Left ventricle myocardium superior (tissue), 1 donor: Measurements from ENCODE around the gene NSUN2. TPM values are rescaled to one million over a fixed set of nuclear protein-coding genes. Genes with fewer than 3 reads are reported as not detected.
"Not testable (repeated sequence)": the region's sequence is repeated elsewhere in the genome, so short reads cannot be mapped to it uniquely, and the experiment has no call there.

Experiments
- ATAC-seq: fragments of 200-7000 bp; cut with Tn5 transposase; one replicate; pipeline ENCODE4 v1.9.1; 2020; ENCODE audit warnings: mild to moderate bottlenecking, moderate library complexity
- DNase-seq: peaks from one replicate; pipeline ENCODE4 v3.0.0-alpha.2; 2020
- intact Hi-C: fragments of 100-400 bp; cut with micrococcal nuclease; formaldehyde crosslinking; loops from one replicate; pipeline ENCODE4 v1.11.0; 2022
- total RNA-seq: library from RNA; stranded (reverse); fragmentation: NEBNext Ultra II Directional; extraction: Animal tissue kit (Norgen Biotek cat#: 25700); gene quantifications from one replicate; pipeline ENCODE4 v1.2.1, GENCODE V29; 2021
- donor health status: DM: no; HTN: yes; CAD: no; lungs with severe emphysema.

Gene NSUN2
- total RNA-seq, 1 donor from 2014 or later = 33.5 TPM

DNA sequence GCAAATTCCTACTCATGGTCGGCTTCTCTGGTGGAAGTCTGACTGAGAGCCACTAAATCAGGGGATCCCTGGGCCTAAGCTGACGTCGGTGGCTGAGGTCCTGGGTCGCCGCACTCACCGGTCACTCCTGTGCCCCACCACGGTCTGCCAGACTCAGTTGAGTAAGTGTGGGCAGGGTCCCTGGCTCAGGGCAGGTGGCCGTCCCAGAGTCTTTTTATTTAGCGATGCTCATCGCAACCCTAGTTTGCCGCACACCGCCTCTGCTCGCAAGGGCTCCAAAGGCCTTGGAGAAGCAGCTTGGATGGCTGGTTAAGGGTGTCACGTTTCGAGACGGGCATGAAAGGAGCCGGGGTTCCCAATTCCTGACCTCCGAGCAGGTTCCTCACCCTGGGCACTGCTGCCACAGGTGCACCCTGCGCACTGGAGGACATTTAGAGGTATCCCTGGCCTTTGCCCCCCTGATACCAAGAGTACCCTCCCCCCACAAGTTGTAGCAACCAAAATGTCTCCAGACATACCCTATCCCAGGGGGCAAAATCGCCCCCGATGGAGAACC is 59.9 kb downstream of the NSUN2 start:
- DNase-seq = no peak
- intact Hi-C loops = no loop called here
- ATAC-seq = no peak

GRCh38 chr5:6572086-6572824 is 60.6 kb downstream of the NSUN2 start:
- intact Hi-C loops = no loop called here
- no peak for DNase-seq
- ATAC-seq = no peak

DNA sequence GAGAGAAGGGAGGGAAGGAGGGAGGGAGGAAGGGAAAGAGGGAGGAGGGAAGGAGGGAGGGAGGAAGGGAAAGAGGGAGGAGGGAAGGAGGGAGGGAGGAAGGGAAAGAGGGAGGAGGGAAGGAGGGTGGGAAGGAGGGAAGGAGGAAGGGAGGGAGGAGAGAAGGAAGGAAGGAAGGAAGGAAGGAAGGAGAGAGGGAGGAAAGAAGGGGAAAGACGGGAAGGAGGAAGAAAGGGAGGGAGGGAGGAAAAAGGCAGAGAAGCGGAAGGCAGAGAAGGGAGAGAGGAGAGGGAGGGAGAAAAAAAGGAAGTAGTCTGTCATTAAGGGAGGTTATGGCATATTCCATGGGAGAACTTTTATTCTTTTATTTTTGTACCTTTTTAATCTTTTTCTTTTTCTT is 61.2 kb downstream of the NSUN2 start:
- ATAC-seq, DNase-seq, intact Hi-C loops: not testable (repeated sequence)

- intact Hi-C loops = no loop called here
- DNase-seq (no peak), ATAC-seq (no peak)
Measured at GRCh38 chr5:6570530-6570929, 62.3 kb downstream of the NSUN2 start.

DNA sequence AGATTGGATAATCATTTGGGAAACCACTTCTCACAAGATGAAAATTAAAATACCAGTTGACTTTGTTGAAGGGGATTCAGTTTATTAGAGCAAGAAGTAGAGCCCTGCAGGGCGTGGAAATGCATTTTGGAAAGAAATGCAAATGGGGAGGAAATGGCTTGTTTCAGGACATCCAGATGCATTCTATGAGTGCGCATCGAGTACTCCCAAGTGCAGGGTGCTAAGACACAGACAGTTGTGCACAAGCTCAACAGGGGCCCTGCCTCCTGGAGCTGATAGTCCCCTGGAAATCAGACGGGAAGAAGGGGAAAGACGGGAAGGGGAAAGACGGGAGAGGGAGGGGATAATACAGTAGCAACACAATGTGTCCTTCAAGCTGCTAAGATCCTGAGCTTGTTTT is 64.0 kb downstream of the NSUN2 start:
- intact Hi-C loops = no loop called here

GRCh38 chr5:6568383-6568782 is 64.5 kb downstream of the NSUN2 start:
- ATAC-seq (peak; percentile 88), DNase-seq (peak; percentile 68)
- intact Hi-C loops = no loop called here

More for the DNA sequence above, 64.0 kb downstream of the NSUN2 start:
- peak; percentile 34 for ATAC-seq
- no peak for DNase-seq

- intact Hi-C loops = no loop called here
- DNase-seq = no peak
Measured at GRCh38 chr5:6567835-6568234, 65.0 kb downstream of the NSUN2 start.

GRCh38 chr5:6567068-6567467 is 65.8 kb downstream of the NSUN2 start:
- DNase-seq (no peak), ATAC-seq (no peak)
- intact Hi-C loops = no loop called here

More at GRCh38 chr5:6567835-6568234, 65.0 kb downstream of the NSUN2 start:
- no peak for ATAC-seq

DNA sequence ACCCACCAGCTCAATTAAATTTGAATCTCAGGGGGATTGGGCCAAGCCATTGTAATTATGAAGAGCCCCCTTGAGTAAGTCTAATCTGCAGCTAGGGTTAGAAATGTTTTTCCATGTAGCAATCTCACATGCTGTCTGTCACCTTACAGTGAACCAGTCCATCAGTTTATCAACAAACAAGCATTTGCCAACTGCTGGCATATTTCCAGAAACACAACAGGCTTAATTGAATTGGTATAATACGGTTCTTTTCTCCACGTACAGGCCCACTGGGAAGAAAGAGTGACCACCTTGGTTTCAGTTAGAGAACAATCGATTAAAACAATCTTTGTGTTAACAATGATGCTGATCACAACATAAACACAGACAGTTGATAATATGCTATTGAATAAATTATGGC is 67.4 kb downstream of the NSUN2 start:
- intact Hi-C loops = no loop called here
- no peak for ATAC-seq

GRCh38 chr5:6557807-6558575 is 74.9 kb downstream of the NSUN2 start:
- ATAC-seq (no peak), DNase-seq (no peak)
- intact Hi-C loops = no loop called here

More for the DNA sequence above, 67.4 kb downstream of the NSUN2 start:
- no peak for DNase-seq

DNA sequence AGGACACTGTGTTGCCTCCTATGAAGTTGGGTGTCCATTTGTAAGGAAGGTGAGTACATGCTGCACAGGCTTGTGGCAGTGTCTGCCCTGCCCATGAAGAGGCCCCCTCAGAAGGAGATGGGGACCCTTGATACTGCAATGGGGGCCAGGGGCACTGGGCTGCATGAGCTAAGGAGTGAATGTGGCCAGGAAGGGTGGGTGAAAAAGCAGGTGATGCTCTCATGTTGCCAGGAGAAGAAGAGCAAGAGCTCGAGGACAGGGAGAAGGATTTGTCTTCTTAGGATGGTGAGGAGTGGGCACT is 76.1 kb downstream of the NSUN2 start:
- ATAC-seq (no peak), DNase-seq (no peak)
- intact Hi-C loops = no loop called here

- intact Hi-C loops = no loop called here
- ATAC-seq = no peak
- DNase-seq = no peak
Measured at GRCh38 chr5:6556089-6556801, 76.6 kb downstream of the NSUN2 start.

- ATAC-seq (no peak), DNase-seq (no peak)
- intact Hi-C loops = no loop called here
Measured at GRCh38 chr5:6554812-6555211, 78.0 kb downstream of the NSUN2 start.

- intact Hi-C loops = no loop called here
- ATAC-seq = no peak
- no peak for DNase-seq
Measured at GRCh38 chr5:6553972-6554371, 78.9 kb downstream of the NSUN2 start.

GRCh38 chr5:6552612-6553011 is 80.2 kb downstream of the NSUN2 start:
- DNase-seq (no peak), ATAC-seq (no peak)
- intact Hi-C loops = no loop called here

DNA sequence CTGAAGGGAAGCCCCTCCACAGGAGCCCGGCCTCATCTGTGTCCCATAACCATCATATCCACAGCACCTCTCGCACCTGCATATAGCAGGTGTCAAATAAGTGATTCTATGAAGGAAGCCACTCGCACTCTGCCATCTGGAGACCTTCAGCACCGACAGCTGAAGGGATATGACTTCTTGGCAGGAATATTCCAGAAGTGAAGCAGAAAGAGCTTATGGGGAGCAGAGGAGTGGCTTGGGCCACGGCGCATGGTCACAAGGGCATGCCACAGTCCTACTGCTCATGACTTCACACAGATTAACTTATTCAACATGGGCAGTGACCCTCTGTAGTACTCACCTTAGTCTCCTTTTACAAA is 80.9 kb downstream of the NSUN2 start:
- intact Hi-C loops = no loop called here
- no peak for DNase-seq
- no peak for ATAC-seq

- DNase-seq (no peak), ATAC-seq (no peak)
- intact Hi-C loops = no loop called here
Measured at GRCh38 chr5:6551287-6551954, 81.4 kb downstream of the NSUN2 start.

DNA sequence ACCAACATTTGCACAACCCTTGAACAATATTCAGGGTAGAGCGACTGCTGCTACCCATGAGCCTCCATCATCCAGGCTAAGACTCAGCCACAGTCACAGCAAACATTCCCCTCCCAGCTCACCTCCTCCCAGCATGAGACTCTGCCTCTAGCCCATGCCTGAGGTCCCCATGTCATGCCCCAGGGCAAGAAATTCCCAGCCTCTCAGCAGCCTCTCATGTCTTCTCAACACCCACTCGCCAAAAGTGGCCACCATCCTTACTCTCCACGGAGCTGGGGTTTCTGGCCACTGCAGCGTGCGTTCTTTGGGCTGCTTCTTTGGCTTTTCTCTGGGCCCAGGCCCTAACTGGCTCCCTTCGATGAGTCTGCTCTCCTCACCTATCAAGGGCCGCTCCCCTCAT is 82.2 kb downstream of the NSUN2 start:
- DNase-seq = no peak
- intact Hi-C loops = no loop called here
- ATAC-seq = no peak
